GM19351 (cell line): Measurements from ENCODE around the gene SGMS2.
A peak's percentile ranks its signal among the peaks of the same experiment; 100 is the strongest.

Source experiments
- ATAC-seq: cut with Tn5 transposase; IDR thresholded peaks from one replicate; pipeline ENCODE4 v1.9.1; 2021; ENCODE audit warnings: mild to moderate bottlenecking, moderate library complexity; ENCODE audit not compliant: unreplicated experiment

SGMS2 gene

GRCh38 chr4:107863850-107864371 is 39.2 kb downstream of the SGMS2 start:
- ATAC-seq: no peak

GRCh38 chr4:107866726-107867125 is 42.0 kb downstream of the SGMS2 start:
- ATAC-seq: no peak

GRCh38 chr4:107870236-107870635 is 45.5 kb downstream of the SGMS2 start:
- ATAC-seq: no peak

- no peak for ATAC-seq
Observed at GRCh38 chr4:107870916-107871786, 46.4 kb downstream of the SGMS2 start.

- ATAC-seq: no peak
Observed at GRCh38 chr4:107874024-107874423, 49.3 kb downstream of the SGMS2 start.

- no peak for ATAC-seq
Observed at GRCh38 chr4:107876099-107876498, 51.4 kb downstream of the SGMS2 start.

- ATAC-seq: no peak
Observed at GRCh38 chr4:107877361-107877760, 52.6 kb downstream of the SGMS2 start.

- no peak for ATAC-seq
Observed at GRCh38 chr4:107885865-107886264, 61.1 kb downstream of the SGMS2 start.

- ATAC-seq: no peak
Observed at GRCh38 chr4:107888237-107888636, 63.5 kb downstream of the SGMS2 start.

- no peak for ATAC-seq
Observed at GRCh38 chr4:107890779-107891178, 66.0 kb downstream of the SGMS2 start.

GRCh38 chr4:107891299-107891698 is 66.6 kb downstream of the SGMS2 start:
- no peak for ATAC-seq

- ATAC-seq: no peak
Observed at GRCh38 chr4:107893171-107894137, 68.7 kb downstream of the SGMS2 start.

- ATAC-seq: no peak
Observed at GRCh38 chr4:107894138-107894603, 69.4 kb downstream of the SGMS2 start.

GRCh38 chr4:107896158-107896645 is 71.5 kb downstream of the SGMS2 start:
- no peak for ATAC-seq

- no peak for ATAC-seq
Observed at GRCh38 chr4:107896646-107897045, 71.9 kb downstream of the SGMS2 start.

GRCh38 chr4:107897823-107898222 is 73.1 kb downstream of the SGMS2 start:
- ATAC-seq: no peak

- no peak for ATAC-seq
Observed at GRCh38 chr4:107900067-107900466, 75.3 kb downstream of the SGMS2 start.

- ATAC-seq: no peak
Observed at GRCh38 chr4:107900508-107900907, 75.8 kb downstream of the SGMS2 start.

- ATAC-seq: no peak
Observed at GRCh38 chr4:107901213-107901934, 76.6 kb downstream of the SGMS2 start.

- ATAC-seq: peak; percentile 78
Observed at GRCh38 chr4:107902715-107903114, 78.0 kb downstream of the SGMS2 start.
